Measurements from ENCODE around the gene CAV1.
"Not testable (repeated sequence)": the region's sequence is repeated elsewhere in the genome, so short reads cannot be mapped to it uniquely, and the experiment has no call there.

The CAV1 gene

DNA sequence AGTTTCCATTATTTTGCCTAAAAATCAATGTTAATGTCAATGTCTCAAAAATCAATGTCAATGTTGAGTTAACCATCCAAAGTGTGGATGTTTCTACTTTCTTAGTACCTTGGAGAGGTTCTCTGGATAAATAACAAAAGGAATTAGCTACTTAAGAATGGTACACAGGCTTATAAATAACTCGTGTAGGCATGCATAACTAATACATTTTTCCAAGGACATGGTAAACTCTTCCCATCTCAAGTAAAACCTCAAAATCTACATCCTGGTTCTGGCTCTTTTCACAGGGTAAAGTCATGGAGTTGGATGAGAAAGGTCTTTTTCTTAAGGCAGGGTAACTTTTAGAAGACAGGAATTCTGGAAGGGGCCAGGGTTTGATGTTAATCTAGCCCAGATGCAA, 59.9 kb downstream of the CAV1 start:
- DNase-seq: no peak

GRCh38 chr7:116585392-116585791, 60.6 kb downstream of the CAV1 start:
- no peak for DNase-seq

DNA sequence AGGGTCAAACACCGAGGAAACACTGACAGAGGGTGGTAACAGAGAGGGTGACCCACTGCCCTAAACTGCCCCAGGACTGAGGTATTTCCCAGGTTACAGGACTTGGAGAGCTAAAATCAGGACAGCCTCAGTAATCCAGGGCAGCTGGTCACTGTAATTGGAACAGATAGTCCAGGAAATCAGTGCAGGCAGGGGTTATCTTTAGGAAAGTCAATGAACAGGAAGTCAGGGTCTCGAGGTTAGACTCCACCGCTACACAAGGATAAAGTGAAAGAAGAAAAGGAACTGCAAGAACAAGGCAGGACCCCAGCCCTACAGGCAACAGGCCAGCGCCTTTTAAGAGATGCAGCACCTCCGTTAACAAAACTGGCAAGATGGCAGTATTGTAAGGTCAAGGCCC, 61.1 kb downstream of the CAV1 start:
- DNase-seq: no peak

DNA sequence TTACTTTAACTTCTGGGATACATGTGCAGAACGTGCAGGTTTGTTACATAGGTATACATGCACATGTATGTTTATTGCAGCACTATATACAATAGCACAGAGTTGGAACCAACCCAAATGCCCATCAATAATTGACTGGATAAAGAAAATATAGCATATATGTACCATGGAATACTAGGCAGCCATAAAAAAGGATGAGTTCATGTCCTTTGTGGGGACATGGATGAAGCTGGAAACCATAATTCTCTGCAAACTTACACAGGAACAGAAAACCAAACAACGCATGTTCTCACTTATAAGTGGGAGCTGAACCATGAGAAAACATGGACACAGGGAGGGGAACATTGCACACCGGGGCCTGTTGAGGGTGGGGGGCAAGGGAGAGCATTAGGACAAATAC, 62.4 kb downstream of the CAV1 start:
- DNase-seq: not testable (repeated sequence)

GRCh38 chr7:116588225-116588624, 63.4 kb downstream of the CAV1 start:
- DNase-seq: no peak

- DNase-seq: peak; percentile 40
These were observed 64.1 kb downstream of the CAV1 start for GRCh38 chr7:116588641-116589594.

- no peak for DNase-seq
These were observed 66.6 kb downstream of the CAV1 start for GRCh38 chr7:116591202-116592040.

DNA sequence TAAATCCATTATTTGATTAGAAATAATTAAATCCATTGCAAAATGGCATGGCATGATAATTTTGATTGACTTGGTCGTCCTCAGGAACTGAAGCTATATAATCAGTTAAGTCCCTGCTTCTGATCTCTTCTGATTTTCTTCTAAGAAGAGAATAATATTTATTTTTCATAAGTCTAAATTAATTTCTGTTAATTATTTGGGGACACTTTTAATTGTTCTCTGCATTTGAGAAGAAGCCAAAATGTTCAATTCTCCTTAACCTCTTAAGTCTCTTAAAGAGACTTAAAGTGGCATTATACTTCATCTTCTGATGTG, 67.2 kb downstream of the CAV1 start:
- no peak for DNase-seq

DNA sequence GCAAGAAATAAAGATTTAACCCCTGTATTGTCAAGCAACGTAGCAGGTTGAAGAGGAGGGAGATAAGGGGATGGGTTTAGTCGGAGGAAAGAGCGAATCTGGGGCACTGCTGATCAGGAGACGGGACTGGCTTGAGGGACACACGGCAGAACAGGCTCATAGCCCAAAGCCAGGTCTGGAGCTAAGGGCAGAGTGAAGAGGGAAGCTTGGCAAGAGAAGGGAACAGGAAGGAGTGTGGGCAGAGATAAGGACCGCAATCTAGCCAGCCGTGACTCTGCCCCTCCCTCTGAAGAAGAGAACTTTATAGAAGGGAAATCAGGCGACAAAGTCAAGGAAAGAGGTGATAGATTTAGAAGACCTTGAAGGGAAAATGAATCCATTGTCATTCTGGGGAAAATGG, 67.6 kb downstream of the CAV1 start:
- no peak for DNase-seq

GRCh38 chr7:116593359-116594075, 68.7 kb downstream of the CAV1 start:
- no peak for DNase-seq

DNA sequence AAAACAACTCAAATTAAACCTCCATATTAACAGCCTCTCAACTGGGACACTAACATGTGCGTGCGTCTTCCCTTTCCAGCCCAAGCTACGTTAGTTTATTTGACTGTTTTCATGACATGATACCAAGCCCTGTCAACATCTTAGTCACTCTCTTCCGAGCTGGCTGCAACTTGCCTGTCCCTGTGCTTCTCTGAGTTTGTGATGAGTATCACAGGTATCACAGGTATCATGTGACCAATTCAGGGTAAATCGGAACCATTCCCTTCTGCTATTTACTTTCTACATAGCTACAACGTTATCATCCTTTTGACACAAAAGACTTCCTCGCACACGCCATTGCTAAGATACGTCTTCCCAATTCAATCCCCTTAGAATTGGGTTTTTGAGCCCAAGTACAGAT, 70.2 kb downstream of the CAV1 start:
- DNase-seq: no peak

- no peak for DNase-seq
These were observed 72.5 kb downstream of the CAV1 start for GRCh38 chr7:116597384-116597783.

GRCh38 chr7:116598278-116598677, 73.4 kb downstream of the CAV1 start:
- no peak for DNase-seq

GRCh38 chr7:116598861-116599260, 74.0 kb downstream of the CAV1 start:
- no peak for DNase-seq

DNA sequence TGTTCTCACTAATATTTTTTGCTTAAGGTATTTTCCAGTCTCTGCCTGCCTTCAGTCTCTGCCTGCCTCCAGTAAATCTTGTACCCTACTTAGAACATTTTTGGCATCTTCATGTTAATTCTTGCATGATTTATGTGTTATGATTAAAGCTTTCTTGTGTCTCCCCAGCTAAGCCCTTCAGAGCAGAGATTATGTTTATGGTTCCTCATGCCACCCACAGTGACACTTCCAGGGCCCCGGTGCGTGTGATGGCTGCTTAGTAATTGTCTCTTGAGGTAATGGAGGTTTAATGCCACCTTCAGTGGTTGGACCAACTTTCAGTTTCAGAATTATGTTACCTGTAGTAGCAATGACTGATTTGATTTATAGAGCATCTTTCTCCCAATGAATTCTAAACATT, 76.6 kb downstream of the CAV1 start:
- no peak for DNase-seq

GRCh38 chr7:116607299-116607698, 82.5 kb downstream of the CAV1 start:
- DNase-seq: no peak

GRCh38 chr7:116610210-116610609, 85.4 kb downstream of the CAV1 start:
- DNase-seq: no peak

DNA sequence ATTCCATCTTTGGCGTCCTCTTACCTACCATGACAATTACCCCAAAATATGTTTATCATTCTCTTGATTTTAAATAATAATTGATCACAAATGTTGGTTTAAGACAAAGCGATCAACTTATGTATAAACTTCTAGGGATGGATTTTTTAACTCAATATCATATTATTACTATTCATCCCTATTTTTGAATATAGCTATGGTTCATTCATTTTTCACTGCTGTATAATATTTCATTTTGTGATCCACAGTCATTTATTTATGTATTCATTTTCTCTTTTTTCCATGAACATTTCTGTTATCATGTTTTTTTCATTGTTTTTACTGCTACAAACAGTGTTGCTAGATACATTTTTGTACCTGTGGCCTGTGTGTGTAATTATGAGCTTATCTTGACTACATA, 85.9 kb downstream of the CAV1 start:
- no peak for DNase-seq

All from NCI-H774 (cell line).